ENCODE data around the gene DLG5. TPM values are rescaled to one million over a fixed set of nuclear protein-coding genes. Genes with fewer than 3 reads are reported as not detected.
A peak's percentile ranks its signal among the peaks of the same experiment; 100 is the strongest.

Gene DLG5
- total RNA-seq, 1 donor from 2014 or later, result 58.4 TPM

DNA sequence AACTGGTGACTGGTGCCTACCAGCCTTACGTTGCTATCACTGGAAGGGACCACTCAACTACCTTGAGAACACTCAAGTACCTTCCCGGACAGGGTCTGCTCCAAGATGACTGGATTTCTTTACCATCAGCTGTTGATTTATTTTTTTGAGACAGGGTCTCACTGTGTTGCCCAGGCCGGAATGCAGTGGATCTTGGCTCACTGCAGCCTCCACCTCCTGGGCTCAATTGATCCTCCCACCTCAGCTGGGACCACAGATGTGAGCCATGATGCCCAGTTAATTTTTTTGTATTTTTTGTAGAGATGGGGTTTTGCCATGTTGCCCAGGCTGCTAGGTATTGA is 45.2 kb upstream of the DLG5 start:
- H2AFZ ChIP-seq (ENCODE audit: low read depth, low read length), result no peak overlapping the region
- FAIRE-seq, result no peak

GRCh38 chr10:77970869-77971803 is 44.6 kb upstream of the DLG5 start:
- H3K27ac ChIP-seq (ENCODE audit: low read depth, low read length), result peak overlapping the region; percentile 56
- peak overlapping the region; percentile 34 for H3K4me3 ChIP-seq (ENCODE audit: insufficient read depth, low read depth, low read length)
- H4K20me1 ChIP-seq (ENCODE audit: insufficient read depth, low read length), result peaks cover 8% of the 10 kb centered on the region
- H3K4me1 ChIP-seq (ENCODE audit: insufficient read depth, low read length), result peaks cover 14% of the 10 kb centered on the region
- peak overlapping the region; percentile 35 for H3K9ac ChIP-seq (ENCODE audit: low read length)
- Mint-ChIP-seq H3K36me3 (ENCODE audit: low read depth, unreplicated experiment) (peaks cover 3% of the 10 kb centered on the region), H3K4me1 (ENCODE audit: low read depth, unreplicated experiment) (peaks cover 10% of the 10 kb centered on the region), H3K9me3 (ENCODE audit: unreplicated experiment) (no peaks in the 10 kb centered on the region), H3K27ac (ENCODE audit: unreplicated experiment) (peak overlapping the region; percentile 92), H3K4me3 (ENCODE audit: unreplicated experiment) (no peak overlapping the region), H3K27me3 (ENCODE audit: low read depth, unreplicated experiment) (no peaks in the 10 kb centered on the region)
- peaks cover 7% of the 10 kb centered on the region for H3K36me3 ChIP-seq (ENCODE audit: insufficient read depth, low read length)
- no peaks in the 10 kb centered on the region for H3K9me3 ChIP-seq (ENCODE audit: insufficient read depth, low read depth, low read length)
- FAIRE-seq, result peak; percentile 69
- H3K4me2 ChIP-seq (ENCODE audit: low read length), result peak overlapping the region; percentile 72
- no peak for TF ChIP-seq EZH2 (IDR thresholded peaks at IDR 0.05; ENCODE audit: insufficient read depth, low read length)
- TF ChIP-seq, protein P1, sequence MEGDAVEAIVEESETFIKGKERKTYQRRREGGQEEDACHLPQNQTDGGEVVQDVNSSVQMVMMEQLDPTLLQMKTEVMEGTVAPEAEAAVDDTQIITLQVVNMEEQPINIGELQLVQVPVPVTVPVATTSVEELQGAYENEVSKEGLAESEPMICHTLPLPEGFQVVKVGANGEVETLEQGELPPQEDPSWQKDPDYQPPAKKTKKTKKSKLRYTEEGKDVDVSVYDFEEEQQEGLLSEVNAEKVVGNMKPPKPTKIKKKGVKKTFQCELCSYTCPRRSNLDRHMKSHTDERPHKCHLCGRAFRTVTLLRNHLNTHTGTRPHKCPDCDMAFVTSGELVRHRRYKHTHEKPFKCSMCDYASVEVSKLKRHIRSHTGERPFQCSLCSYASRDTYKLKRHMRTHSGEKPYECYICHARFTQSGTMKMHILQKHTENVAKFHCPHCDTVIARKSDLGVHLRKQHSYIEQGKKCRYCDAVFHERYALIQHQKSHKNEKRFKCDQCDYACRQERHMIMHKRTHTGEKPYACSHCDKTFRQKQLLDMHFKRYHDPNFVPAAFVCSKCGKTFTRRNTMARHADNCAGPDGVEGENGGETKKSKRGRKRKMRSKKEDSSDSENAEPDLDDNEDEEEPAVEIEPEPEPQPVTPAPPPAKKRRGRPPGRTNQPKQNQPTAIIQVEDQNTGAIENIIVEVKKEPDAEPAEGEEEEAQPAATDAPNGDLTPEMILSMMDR (IDR thresholded peaks at IDR 0.05; ENCODE audit: insufficient read depth, low read depth, low read length), result no peak
- no peaks in the 10 kb centered on the region for H3K79me2 ChIP-seq (ENCODE audit: insufficient read depth, low read length)
- DNase-seq (ENCODE audit: low read depth), result peak; percentile 94
- H3K27me3 ChIP-seq (ENCODE audit: insufficient read depth, low read length), result no peaks in the 10 kb centered on the region
- no peak overlapping the region for H2AFZ ChIP-seq (ENCODE audit: low read depth, low read length)

More for the DNA sequence above, 45.2 kb upstream of the DLG5 start:
- peaks cover 13% of the 10 kb centered on the region for H3K36me3 ChIP-seq (ENCODE audit: insufficient read depth, low read length)
- H3K9ac ChIP-seq (ENCODE audit: low read length), result peak overlapping the region; percentile 35
- H3K4me1 Mint-ChIP-seq (ENCODE audit: low read depth, unreplicated experiment), result peaks cover 10% of the 10 kb centered on the region
- peak overlapping the region; percentile 92 for H3K27ac Mint-ChIP-seq (ENCODE audit: unreplicated experiment)
- H3K36me3 Mint-ChIP-seq (ENCODE audit: low read depth, unreplicated experiment), result peaks cover 8% of the 10 kb centered on the region
- TF ChIP-seq, protein P1 (IDR thresholded peaks at IDR 0.05; ENCODE audit: insufficient read depth, low read depth, low read length), result no peak
- no peaks in the 10 kb centered on the region for H3K79me2 ChIP-seq (ENCODE audit: insufficient read depth, low read length)
- no peak overlapping the region for H3K4me3 ChIP-seq (ENCODE audit: insufficient read depth, low read depth, low read length)
- DNase-seq (ENCODE audit: low read depth), result no peak
- H4K20me1 ChIP-seq (ENCODE audit: insufficient read depth, low read length), result peaks cover 8% of the 10 kb centered on the region
- H3K27me3 Mint-ChIP-seq (ENCODE audit: low read depth, unreplicated experiment), result no peaks in the 10 kb centered on the region
- peak overlapping the region; percentile 56 for H3K27ac ChIP-seq (ENCODE audit: low read depth, low read length)
- H3K27me3 ChIP-seq (ENCODE audit: insufficient read depth, low read length), result no peaks in the 10 kb centered on the region
- no peaks in the 10 kb centered on the region for H3K9me3 Mint-ChIP-seq (ENCODE audit: unreplicated experiment)
- H3K9me3 ChIP-seq (ENCODE audit: insufficient read depth, low read depth, low read length), result no peaks in the 10 kb centered on the region
- H3K4me1 ChIP-seq (ENCODE audit: insufficient read depth, low read length), result peaks cover 12% of the 10 kb centered on the region
- peak overlapping the region; percentile 72 for H3K4me2 ChIP-seq (ENCODE audit: low read length)
- H3K4me3 Mint-ChIP-seq (ENCODE audit: unreplicated experiment), result no peak overlapping the region

- FAIRE-seq (no peak), DNase-seq (ENCODE audit: low read depth) (no peak)
- Histone ChIP-seq H3K4me1 (ENCODE audit: insufficient read depth, low read length) (peaks cover 19% of the 10 kb centered on the region), H3K4me3 (ENCODE audit: insufficient read depth, low read depth, low read length) (no peak overlapping the region), H3K9me3 (ENCODE audit: insufficient read depth, low read depth, low read length) (peaks cover 2% of the 10 kb centered on the region), H4K20me1 (ENCODE audit: insufficient read depth, low read length) (no peaks in the 10 kb centered on the region), H3K4me2 (ENCODE audit: low read length) (no peak overlapping the region), H3K27ac (ENCODE audit: low read depth, low read length) (no peak overlapping the region), H3K79me2 (ENCODE audit: insufficient read depth, low read length) (no peaks in the 10 kb centered on the region), H3K9ac (ENCODE audit: low read length) (no peak overlapping the region), H3K27me3 (ENCODE audit: insufficient read depth, low read length) (no peaks in the 10 kb centered on the region), H2AFZ (ENCODE audit: low read depth, low read length) (no peak overlapping the region), H3K36me3 (ENCODE audit: insufficient read depth, low read length) (no peaks in the 10 kb centered on the region)
- TF ChIP-seq EZH2 (IDR thresholded peaks at IDR 0.05; ENCODE audit: insufficient read depth, low read length), result no peak
- TF ChIP-seq, protein P1 (IDR thresholded peaks at IDR 0.05; ENCODE audit: insufficient read depth, low read depth, low read length), result no peak
- Mint-ChIP-seq H3K36me3 (ENCODE audit: low read depth, unreplicated experiment) (peaks cover 3% of the 10 kb centered on the region), H3K27ac (ENCODE audit: unreplicated experiment) (no peak overlapping the region), H3K27me3 (ENCODE audit: low read depth, unreplicated experiment) (no peaks in the 10 kb centered on the region), H3K9me3 (ENCODE audit: unreplicated experiment) (peaks cover 5% of the 10 kb centered on the region), H3K4me1 (ENCODE audit: low read depth, unreplicated experiment) (peaks cover 15% of the 10 kb centered on the region), H3K4me3 (ENCODE audit: unreplicated experiment) (no peak overlapping the region)
Observed at GRCh38 chr10:77969114-77969513, 42.6 kb upstream of the DLG5 start.

All from astrocyte (in vitro differentiated cells and primary cell).